ENCODE measurements around the gene PRAME.

Gene PRAME

DNA sequence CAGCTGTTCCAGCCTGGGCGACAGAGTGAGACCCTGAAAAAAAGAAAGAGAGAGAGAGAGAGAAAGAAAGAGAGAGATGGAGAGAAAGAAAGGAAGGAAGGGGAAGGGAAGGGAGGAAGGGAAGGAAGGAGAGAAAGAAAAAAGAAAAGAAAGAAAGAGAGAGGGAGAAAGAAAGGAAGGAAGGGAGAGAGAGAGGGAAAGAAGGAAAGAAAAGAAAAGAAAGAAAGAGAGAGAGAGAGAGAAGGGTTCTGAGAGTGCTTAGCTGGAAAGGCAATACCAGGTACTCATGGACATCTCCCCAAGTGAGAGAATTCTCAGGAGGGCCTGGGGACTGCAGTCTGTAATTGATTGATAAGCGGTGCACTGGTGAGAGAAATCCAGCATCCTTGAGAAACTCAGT lies 12.8 kb upstream of the PRAME start:
- TF ChIP-seq, protein P1, sequence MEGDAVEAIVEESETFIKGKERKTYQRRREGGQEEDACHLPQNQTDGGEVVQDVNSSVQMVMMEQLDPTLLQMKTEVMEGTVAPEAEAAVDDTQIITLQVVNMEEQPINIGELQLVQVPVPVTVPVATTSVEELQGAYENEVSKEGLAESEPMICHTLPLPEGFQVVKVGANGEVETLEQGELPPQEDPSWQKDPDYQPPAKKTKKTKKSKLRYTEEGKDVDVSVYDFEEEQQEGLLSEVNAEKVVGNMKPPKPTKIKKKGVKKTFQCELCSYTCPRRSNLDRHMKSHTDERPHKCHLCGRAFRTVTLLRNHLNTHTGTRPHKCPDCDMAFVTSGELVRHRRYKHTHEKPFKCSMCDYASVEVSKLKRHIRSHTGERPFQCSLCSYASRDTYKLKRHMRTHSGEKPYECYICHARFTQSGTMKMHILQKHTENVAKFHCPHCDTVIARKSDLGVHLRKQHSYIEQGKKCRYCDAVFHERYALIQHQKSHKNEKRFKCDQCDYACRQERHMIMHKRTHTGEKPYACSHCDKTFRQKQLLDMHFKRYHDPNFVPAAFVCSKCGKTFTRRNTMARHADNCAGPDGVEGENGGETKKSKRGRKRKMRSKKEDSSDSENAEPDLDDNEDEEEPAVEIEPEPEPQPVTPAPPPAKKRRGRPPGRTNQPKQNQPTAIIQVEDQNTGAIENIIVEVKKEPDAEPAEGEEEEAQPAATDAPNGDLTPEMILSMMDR (IDR thresholded peaks at IDR 0.05; ENCODE audit: control insufficient read depth, insufficient read depth, low read depth, low read length, missing control alignments) = no peak
- no peak overlapping the region for H3K4me3 ChIP-seq (ENCODE audit: control insufficient read depth, low read depth, low read length)
- no peak for DNase-seq (ENCODE audit: low read depth)

DNA sequence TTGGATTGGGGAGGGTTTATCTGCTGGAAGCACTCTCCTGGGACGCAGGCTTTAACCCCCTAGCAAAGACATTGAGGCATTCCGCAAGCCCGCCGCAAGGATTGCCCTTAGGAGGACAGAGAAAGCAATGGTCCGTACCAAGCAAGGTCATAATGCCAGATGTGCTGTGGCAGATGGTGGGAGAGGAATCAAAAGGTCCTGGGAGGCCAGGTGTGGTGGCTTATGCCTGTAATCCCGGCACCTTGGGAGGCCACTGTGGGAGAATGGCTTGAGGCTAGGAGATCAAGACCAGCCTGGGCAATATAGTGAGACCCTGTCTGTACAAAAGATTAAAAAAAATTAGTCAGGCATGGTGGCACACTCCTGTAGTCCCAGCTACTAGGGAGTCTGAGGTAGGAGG lies 12.4 kb upstream of the PRAME start:
- H3K4me3 ChIP-seq (ENCODE audit: control insufficient read depth, low read depth, low read length) = no peak overlapping the region
- no peak for DNase-seq (ENCODE audit: low read depth)
- TF ChIP-seq, protein P1 (IDR thresholded peaks at IDR 0.05; ENCODE audit: control insufficient read depth, insufficient read depth, low read depth, low read length, missing control alignments) = no peak

DNA sequence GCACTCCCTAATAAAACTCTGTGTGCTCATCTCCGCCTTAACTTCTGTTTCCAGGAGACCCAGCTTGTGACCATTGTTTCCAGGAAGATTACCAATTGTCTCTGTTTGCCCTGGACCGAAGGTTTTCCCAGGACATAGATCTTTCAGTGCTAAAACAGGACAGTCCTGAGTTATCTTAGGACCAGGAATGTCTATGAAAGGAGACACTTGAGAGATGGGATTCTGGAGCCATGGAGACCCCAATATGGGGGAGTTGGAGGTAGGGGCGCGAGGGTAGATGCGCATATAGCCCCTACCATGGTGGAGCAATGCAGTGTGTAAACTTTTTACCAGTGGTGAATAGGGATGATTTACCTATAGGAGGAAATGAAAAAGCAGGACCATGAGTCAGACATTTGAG lies 10.2 kb upstream of the PRAME start:
- H3K4me3 ChIP-seq (ENCODE audit: control insufficient read depth, low read depth, low read length) = no peak overlapping the region
- TF ChIP-seq, protein P1 (IDR thresholded peaks at IDR 0.05; ENCODE audit: control insufficient read depth, insufficient read depth, low read depth, low read length, missing control alignments) = no peak
- DNase-seq (ENCODE audit: low read depth) = no peak

DNA sequence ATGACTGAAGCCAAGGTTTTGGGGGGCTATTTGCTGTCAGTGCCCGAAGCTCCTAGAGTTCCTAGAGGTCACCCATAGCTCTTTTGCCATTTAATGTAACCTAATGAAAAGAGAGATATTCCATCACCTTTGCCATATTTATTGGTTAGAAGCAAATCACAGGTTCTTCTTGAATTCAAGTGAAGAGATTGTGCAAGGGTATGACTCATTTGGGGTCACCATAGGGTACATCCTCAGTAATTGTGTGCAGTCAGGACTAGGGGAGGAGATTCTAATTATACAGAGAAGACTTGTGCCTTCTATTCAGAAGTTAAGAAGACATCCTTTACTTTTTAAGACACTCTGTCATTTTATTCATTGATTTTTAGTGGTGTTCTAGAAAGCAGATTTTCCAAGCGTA lies 6.9 kb upstream of the PRAME start:
- TF ChIP-seq, protein P1 (IDR thresholded peaks at IDR 0.05; ENCODE audit: control insufficient read depth, insufficient read depth, low read depth, low read length, missing control alignments) = no peak
- DNase-seq (ENCODE audit: low read depth) = no peak
- H3K4me3 ChIP-seq (ENCODE audit: control insufficient read depth, low read depth, low read length) = no peak overlapping the region

DNA sequence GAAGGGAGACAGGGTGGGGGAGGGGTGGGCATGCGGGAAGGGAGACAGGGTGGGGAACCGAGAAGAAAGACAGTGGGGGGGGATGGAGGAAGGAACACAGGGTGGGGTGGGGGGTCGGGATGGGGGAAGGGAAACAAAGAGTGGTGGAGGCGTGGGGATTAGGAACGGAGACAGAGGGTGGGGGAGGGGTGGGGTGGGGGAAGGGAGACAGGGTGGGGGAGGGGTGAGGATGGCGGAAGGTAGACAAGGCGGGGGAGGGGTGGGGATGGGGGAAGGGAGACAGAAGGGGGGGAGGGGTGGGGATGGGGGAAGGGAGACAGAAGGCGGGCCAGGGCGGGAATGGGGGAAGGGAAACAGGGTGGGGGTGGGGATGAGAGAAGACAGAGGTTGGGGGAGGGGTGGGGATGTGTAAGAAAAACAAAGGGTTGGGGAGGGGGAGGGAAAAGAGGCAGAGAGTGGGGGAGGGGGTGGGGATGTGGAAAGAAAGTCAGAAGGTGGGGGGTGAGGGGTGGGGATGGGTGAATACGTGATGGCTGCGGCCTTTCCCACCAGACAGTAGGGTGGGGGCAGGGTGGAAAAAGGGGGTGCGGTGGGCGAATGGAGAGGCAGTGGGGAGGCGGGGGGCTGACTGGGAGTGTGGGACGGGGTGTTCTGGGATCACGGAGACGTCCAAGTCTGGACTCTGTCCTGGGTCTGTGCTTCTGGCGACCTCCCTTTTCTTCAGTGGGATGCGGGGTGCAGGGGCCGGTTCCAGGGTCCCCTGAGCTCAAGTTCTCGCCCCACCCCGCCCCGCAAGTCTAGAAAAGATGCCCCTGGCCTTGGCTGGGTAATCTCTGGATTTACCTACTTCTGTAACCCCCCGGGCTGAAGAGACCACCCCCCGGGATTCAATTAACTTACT lies 744 bp downstream of the PRAME start:
- H3K4me3 ChIP-seq (ENCODE audit: control insufficient read depth, low read depth, low read length) = no peak overlapping the region
- DNase-seq (ENCODE audit: low read depth) = no peak
- TF ChIP-seq, protein P1 (IDR thresholded peaks at IDR 0.05; ENCODE audit: control insufficient read depth, insufficient read depth, low read depth, low read length, missing control alignments) = no peak

DNA sequence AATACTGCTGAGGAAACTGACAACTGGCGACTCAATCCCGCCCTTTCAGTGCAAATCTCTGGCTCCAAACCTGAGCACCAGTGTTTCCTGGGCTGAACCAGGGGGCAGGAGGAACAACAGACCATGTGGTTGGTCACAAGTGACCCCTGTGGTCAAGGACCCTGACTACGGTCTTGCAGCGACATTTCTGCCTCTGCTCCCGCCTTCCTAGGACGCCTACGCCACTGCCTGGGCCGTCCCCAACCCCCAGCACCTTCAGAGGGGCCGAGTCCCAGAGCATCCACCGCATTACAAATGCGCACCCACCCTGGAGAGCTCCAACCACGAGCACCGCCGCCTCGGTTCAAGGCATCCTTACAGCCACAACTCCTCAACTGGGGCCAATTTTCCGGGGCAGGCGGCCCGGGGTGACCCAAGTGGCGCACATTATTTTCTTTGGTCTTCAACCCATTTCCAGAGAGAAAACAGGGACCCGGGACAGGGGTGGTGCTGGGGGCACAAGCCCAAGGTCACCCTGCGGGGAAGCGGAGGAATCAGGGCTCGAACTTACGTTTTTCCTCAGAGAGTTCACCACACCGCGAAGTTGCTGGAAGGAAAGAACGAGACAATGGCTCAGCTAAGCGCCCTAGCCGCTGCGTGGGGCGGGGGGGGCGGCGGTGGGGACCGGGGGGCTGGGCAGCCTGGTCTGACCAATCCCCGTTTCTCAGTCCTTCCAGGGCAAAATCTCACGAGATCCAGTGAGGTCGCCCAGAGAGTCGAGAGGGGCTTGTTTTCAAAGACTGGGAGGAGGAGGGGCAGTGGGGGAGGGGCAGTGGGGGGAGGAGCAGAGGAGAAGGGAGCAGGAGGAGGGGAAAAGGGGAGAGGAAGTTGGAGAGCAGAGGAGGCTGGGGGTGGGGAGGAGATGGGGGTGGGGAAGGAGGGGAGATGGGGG lies 1.8 kb downstream of the PRAME start:
- DNase-seq (ENCODE audit: low read depth) = no peak
- H3K4me3 ChIP-seq (ENCODE audit: control insufficient read depth, low read depth, low read length) = no peak overlapping the region
- TF ChIP-seq, protein P1 (IDR thresholded peaks at IDR 0.05; ENCODE audit: control insufficient read depth, insufficient read depth, low read depth, low read length, missing control alignments) = no peak
